Stimulated activated CD8-positive, alpha-beta memory T cell treated with anti-CD3 and anti-CD28 coated beads, Interleukin-4, amount 100 ng/mL, for 48 hours (primary cell): Measurements from ENCODE around the gene JOSD1.

Source experiments
- DNase-seq: peaks from one replicate; pipeline ENCODE4 v3.0.0-alpha.2; 2020

Gene JOSD1

GRCh38 chr22:38732251-38732815 is 31.6 kb upstream of the JOSD1 start:
- DNase-seq = no peak

- DNase-seq = no peak
Observed at GRCh38 chr22:38731703-38732161, 31.0 kb upstream of the JOSD1 start.

GRCh38 chr22:38730411-38730871 is 29.7 kb upstream of the JOSD1 start:
- DNase-seq = no peak

GRCh38 chr22:38729946-38730345 is 29.2 kb upstream of the JOSD1 start:
- DNase-seq = no peak

GRCh38 chr22:38728871-38729796 is 28.4 kb upstream of the JOSD1 start:
- no peak for DNase-seq

GRCh38 chr22:38727530-38728451 is 27.0 kb upstream of the JOSD1 start:
- no peak for DNase-seq

GRCh38 chr22:38727123-38727522 is 26.4 kb upstream of the JOSD1 start:
- no peak for DNase-seq

GRCh38 chr22:38725900-38726655 is 25.3 kb upstream of the JOSD1 start:
- no peak for DNase-seq

GRCh38 chr22:38724926-38725571 is 24.3 kb upstream of the JOSD1 start:
- DNase-seq = no peak

GRCh38 chr22:38724176-38724575 is 23.4 kb upstream of the JOSD1 start:
- no peak for DNase-seq

- no peak for DNase-seq
Observed at GRCh38 chr22:38721551-38721950, 20.8 kb upstream of the JOSD1 start.

- DNase-seq = no peak
Observed at GRCh38 chr22:38720350-38720749, 19.6 kb upstream of the JOSD1 start.

- no peak for DNase-seq
Observed at GRCh38 chr22:38719196-38719595, 18.5 kb upstream of the JOSD1 start.

GRCh38 chr22:38718414-38718813 is 17.7 kb upstream of the JOSD1 start:
- DNase-seq = no peak

- no peak for DNase-seq
Observed at GRCh38 chr22:38717244-38717643, 16.5 kb upstream of the JOSD1 start.

GRCh38 chr22:38716826-38717225 is 16.1 kb upstream of the JOSD1 start:
- no peak for DNase-seq

- no peak for DNase-seq
Observed at GRCh38 chr22:38716271-38716670, 15.5 kb upstream of the JOSD1 start.

GRCh38 chr22:38715852-38716251 is 15.1 kb upstream of the JOSD1 start:
- no peak for DNase-seq

GRCh38 chr22:38715176-38715764 is 14.5 kb upstream of the JOSD1 start:
- no peak for DNase-seq

- no peak for DNase-seq
Observed at GRCh38 chr22:38713921-38714320, 13.2 kb upstream of the JOSD1 start.

- no peak for DNase-seq
Observed at GRCh38 chr22:38712486-38713207, 11.9 kb upstream of the JOSD1 start.
